GM12873 (cell line): ENCODE measurements around the gene ATF6.

ENCODE experiments used
- TF ChIP-seq, protein P1 (sequence below): IDR thresholded peaks from 2 replicates; pipeline ENCODE4 v1.5.1; 2012; ENCODE audit warnings: low read depth, mild to moderate bottlenecking, moderate library complexity, low read length, control low read depth; ENCODE audit not compliant: insufficient read depth; ENCODE audit errors: missing control alignments

ATF6 gene

GRCh38 chr1:161886589-161886988 is 120.5 kb downstream of the ATF6 start:
- TF ChIP-seq, protein P1, sequence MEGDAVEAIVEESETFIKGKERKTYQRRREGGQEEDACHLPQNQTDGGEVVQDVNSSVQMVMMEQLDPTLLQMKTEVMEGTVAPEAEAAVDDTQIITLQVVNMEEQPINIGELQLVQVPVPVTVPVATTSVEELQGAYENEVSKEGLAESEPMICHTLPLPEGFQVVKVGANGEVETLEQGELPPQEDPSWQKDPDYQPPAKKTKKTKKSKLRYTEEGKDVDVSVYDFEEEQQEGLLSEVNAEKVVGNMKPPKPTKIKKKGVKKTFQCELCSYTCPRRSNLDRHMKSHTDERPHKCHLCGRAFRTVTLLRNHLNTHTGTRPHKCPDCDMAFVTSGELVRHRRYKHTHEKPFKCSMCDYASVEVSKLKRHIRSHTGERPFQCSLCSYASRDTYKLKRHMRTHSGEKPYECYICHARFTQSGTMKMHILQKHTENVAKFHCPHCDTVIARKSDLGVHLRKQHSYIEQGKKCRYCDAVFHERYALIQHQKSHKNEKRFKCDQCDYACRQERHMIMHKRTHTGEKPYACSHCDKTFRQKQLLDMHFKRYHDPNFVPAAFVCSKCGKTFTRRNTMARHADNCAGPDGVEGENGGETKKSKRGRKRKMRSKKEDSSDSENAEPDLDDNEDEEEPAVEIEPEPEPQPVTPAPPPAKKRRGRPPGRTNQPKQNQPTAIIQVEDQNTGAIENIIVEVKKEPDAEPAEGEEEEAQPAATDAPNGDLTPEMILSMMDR: no peak

GRCh38 chr1:161887730-161888287 is 121.7 kb downstream of the ATF6 start:
- TF ChIP-seq, protein P1: no peak

DNA sequence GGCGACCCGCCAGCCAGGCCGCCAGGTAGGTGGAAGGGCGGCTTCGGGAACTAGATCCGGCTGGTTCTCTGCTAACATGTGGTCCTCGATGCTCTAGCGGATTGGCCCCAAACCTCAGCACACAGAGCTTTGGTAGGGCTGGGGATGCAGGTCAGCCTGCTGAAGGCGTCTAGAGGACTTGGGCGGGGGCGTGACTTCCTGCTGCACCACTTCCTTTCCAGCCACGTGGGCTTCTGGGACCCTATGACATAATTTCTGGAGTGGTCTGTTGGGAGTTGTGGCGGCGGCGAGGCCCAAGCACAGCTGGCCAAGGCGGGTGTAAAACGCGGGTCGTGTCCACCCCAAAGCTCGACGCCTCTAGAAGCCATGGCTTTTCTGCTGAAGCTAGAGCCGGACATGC is 124.5 kb downstream of the ATF6 start:
- TF ChIP-seq, protein P1: no peak

DNA sequence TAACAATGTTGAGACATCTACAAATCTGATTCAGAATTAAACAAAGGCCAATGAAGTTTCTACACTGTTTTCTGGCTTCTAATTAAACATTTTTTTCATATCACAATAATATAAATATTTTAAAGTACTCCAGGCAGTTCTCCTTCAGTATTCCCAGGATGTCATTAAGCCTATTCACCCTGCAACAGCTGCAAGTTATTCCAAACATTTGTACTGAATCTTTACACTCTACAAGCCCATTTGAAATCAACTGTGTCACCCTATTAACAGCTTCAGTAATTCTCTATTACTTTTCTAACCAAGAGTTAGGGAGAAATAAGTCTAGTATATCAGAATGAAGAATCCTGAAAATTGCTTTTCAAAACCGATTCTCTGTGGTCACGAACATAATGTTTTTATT is 133.0 kb downstream of the ATF6 start:
- TF ChIP-seq, protein P1: no peak

DNA sequence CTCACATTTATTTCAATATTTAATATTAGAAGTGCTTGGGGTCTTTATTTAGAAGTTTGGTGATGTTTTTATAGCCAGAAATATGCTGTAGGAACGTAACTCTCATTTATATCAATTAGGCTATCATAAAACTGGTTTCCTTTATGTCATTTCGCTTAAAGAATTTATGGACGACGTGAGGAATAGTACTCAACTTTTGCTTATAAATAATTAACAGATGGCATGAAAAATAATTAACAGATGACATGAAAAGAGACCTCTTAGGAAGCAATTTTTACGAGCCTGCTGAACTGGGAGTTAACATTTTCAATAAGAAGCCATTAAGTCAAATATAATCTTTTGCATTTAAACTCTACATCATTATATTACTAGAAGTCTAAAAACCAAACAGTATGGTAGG is 134.0 kb downstream of the ATF6 start:
- TF ChIP-seq, protein P1: no peak

GRCh38 chr1:161902182-161902581 is 136.1 kb downstream of the ATF6 start:
- TF ChIP-seq, protein P1: no peak

- TF ChIP-seq, protein P1: peak; percentile 60
Observed at GRCh38 chr1:161905269-161905884, 139.3 kb downstream of the ATF6 start.
